H9 (cell line): ENCODE data around the gene PPP4R2. TPM values are rescaled to one million over a fixed set of nuclear protein-coding genes. Genes with fewer than 3 reads are reported as not detected.

Experiments
- DNase-seq: peaks from one replicate; pipeline ENCODE4 v3.0.0-alpha.2; 2017
- H2AFZ ChIP-seq: one replicate; pipeline ENCODE4 v1.6.1; 2013; ENCODE audit warnings: mild to moderate bottlenecking, low read length, control low read depth, moderate library complexity
- H2AK5ac ChIP-seq: 2 replicates; pipeline ENCODE4 v1.6.1; 2013; ENCODE audit warnings: low read length, control low read depth, mixed read lengths; ENCODE audit not compliant: insufficient read length
- H2BK120ac ChIP-seq: one replicate; pipeline ENCODE4 v1.6.1; 2013; ENCODE audit warnings: low read depth, mild to moderate bottlenecking, low read length, control low read depth, inconsistent platforms; ENCODE audit not compliant: poor library complexity, severe bottlenecking
- H2BK12ac ChIP-seq: 2 replicates; pipeline ENCODE4 v1.6.1; 2013; ENCODE audit warnings: low read length, control low read depth, mixed read lengths, low read depth; ENCODE audit not compliant: insufficient read length
- H2BK15ac ChIP-seq: 2 replicates; pipeline ENCODE4 v1.6.1; 2013; ENCODE audit warnings: low read depth, low read length, control low read depth
- H2BK20ac ChIP-seq: one replicate; pipeline ENCODE4 v1.6.1; 2013; ENCODE audit warnings: low read depth, mild to moderate bottlenecking, low read length, control low read depth, inconsistent platforms; ENCODE audit not compliant: poor library complexity, severe bottlenecking
- H2BK5ac ChIP-seq: 2 replicates; pipeline ENCODE4 v1.6.1; 2013; ENCODE audit warnings: low read length, control low read depth, mixed read lengths; ENCODE audit not compliant: insufficient read length
- H3K14ac ChIP-seq: 2 replicates; pipeline ENCODE4 v1.6.1; 2013; ENCODE audit warnings: low read length, control low read depth; ENCODE audit not compliant: insufficient read depth
- H3K18ac ChIP-seq: 2 replicates; pipeline ENCODE4 v1.6.1; 2013; ENCODE audit warnings: low read depth, mild to moderate bottlenecking, mixed read lengths, low read length, control low read depth; ENCODE audit not compliant: insufficient read length
- H3K23ac ChIP-seq: 2 replicates; pipeline ENCODE4 v1.6.1; 2013; ENCODE audit warnings: low read length, control low read depth, mixed read lengths, low read depth; ENCODE audit not compliant: insufficient read length
- H3K23me2 ChIP-seq: 2 replicates; pipeline ENCODE4 v1.6.1; 2013; ENCODE audit warnings: low read depth, mild to moderate bottlenecking, mixed read lengths, low read length, control low read depth; ENCODE audit not compliant: insufficient read length, poor library complexity, severe bottlenecking
- H3K27ac ChIP-seq: 2 replicates; pipeline ENCODE4 v1.5.1; 2013; ENCODE audit warnings: low read length, control low read depth, mixed read lengths, low read depth; ENCODE audit not compliant: insufficient read length
- H3K27me3 ChIP-seq: 2 replicates; pipeline ENCODE4 v1.6.1; 2013; ENCODE audit warnings: low read length, control low read depth, inconsistent platforms; ENCODE audit not compliant: insufficient read depth
- H3K4ac ChIP-seq: 2 replicates; pipeline ENCODE4 v1.6.1; 2013; ENCODE audit warnings: low read depth, mild to moderate bottlenecking, control low read depth, inconsistent platforms, low read length, moderate library complexity
- H3K4me1 ChIP-seq: 2 replicates; pipeline ENCODE4 v1.6.1; 2013; ENCODE audit warnings: low read length, control low read depth, inconsistent platforms; ENCODE audit not compliant: insufficient read depth
- H3K4me2 ChIP-seq: 2 replicates; pipeline ENCODE4 v1.6.1; 2013; ENCODE audit warnings: low read length, control low read depth, mixed read lengths; ENCODE audit not compliant: insufficient read length, insufficient read depth
- H3K56ac ChIP-seq: 2 replicates; pipeline ENCODE4 v1.6.1; 2013; ENCODE audit warnings: low read depth, mild to moderate bottlenecking, mixed read lengths, low read length, control low read depth; ENCODE audit not compliant: insufficient read length
- H3K79me1 ChIP-seq: 2 replicates; pipeline ENCODE4 v1.6.1; 2013; ENCODE audit warnings: low read depth, mild to moderate bottlenecking, moderate library complexity, low read length, control low read depth, inconsistent platforms; ENCODE audit not compliant: insufficient read depth, poor library complexity, severe bottlenecking
- H3K79me2 ChIP-seq: 2 replicates; pipeline ENCODE4 v1.6.1; 2013; ENCODE audit warnings: low read length, control low read depth, inconsistent platforms; ENCODE audit not compliant: insufficient read depth
- H3K9ac ChIP-seq: 2 replicates; pipeline ENCODE4 v1.6.1; 2013; ENCODE audit warnings: low read length, control low read depth, mixed read lengths; ENCODE audit not compliant: insufficient read length; ENCODE audit errors: extremely low read depth
- H3K9me3 ChIP-seq: one replicate; pipeline ENCODE4 v1.6.1; 2013; ENCODE audit warnings: low read depth, low read length, inconsistent platforms; ENCODE audit not compliant: control insufficient read depth
- H3T11ph ChIP-seq: one replicate; pipeline ENCODE4 v1.6.1; 2013; ENCODE audit warnings: mild to moderate bottlenecking, low read length, control low read depth, inconsistent platforms
- H4K20me1 ChIP-seq: one replicate; pipeline ENCODE4 v1.6.1; 2013; ENCODE audit not compliant: control insufficient read depth, insufficient read length, insufficient read depth
- H4K5ac ChIP-seq: 2 replicates; pipeline ENCODE4 v1.6.1; 2013; ENCODE audit warnings: low read depth, mild to moderate bottlenecking, mixed read lengths, low read length, control low read depth; ENCODE audit not compliant: insufficient read length
- H4K8ac ChIP-seq: replicated peaks from 2 replicates; pipeline ENCODE4 v1.6.1; 2013; ENCODE audit warnings: low read length, control low read depth, mixed read lengths, low read depth; ENCODE audit not compliant: insufficient read length
- H4K91ac ChIP-seq: 2 replicates; pipeline ENCODE4 v1.6.1; 2013; ENCODE audit warnings: low read depth, mild to moderate bottlenecking, moderate library complexity, mixed read lengths, low read length, control low read depth; ENCODE audit not compliant: insufficient read length
- H3K27ac Mint-ChIP-seq, 3 experiments: 2 replicates in 2 of 3; 3 replicates in 1 of 3; pipeline ENCODE4 v1.8.0; 2020 to 2021; ENCODE audit warnings: mixed read lengths in 3 of 3, mild to moderate bottlenecking in 1 of 3, moderate library complexity in 1 of 3
- H3K27me3 Mint-ChIP-seq: 2 replicates; pipeline ENCODE4 v1.8.0; 2021; ENCODE audit warnings: low read depth, mild to moderate bottlenecking, moderate library complexity, mixed read lengths
- H3K36me3 Mint-ChIP-seq, 3 experiments: 2 replicates in 2 of 3; 3 replicates in 1 of 3; pipeline ENCODE4 v1.8.0; 2020 to 2021; ENCODE audit warnings: low read depth in 3 of 3, mixed read lengths in 3 of 3; ENCODE audit not compliant: insufficient read depth in 1 of 3
- H3K4me1 Mint-ChIP-seq, 2 experiments: 2 replicates each; pipeline ENCODE4 v1.8.0; 2020; ENCODE audit warnings: mixed read lengths in 2 of 2
- H3K4me3 Mint-ChIP-seq, 2 experiments: 2 replicates in 1 of 2; 3 replicates in 1 of 2; pipeline ENCODE4 v1.8.0; 2020 to 2021; ENCODE audit warnings: mild to moderate bottlenecking in 2 of 2, mixed read lengths in 2 of 2, moderate library complexity in 1 of 2
- H3K9me3 Mint-ChIP-seq, 2 experiments: 2 replicates in 1 of 2; 3 replicates in 1 of 2; pipeline ENCODE4 v1.8.0; 2020; ENCODE audit warnings: mild to moderate bottlenecking in 2 of 2, mixed read lengths in 2 of 2, moderate library complexity in 1 of 2
- CTCF ChIP-seq: fragments of 200-600 bp; sonication (generic); conservative IDR thresholded peaks from 3 replicates; pipeline ENCODE4 v1.8.0; 2021; ENCODE audit warnings: antibody characterized with exemption, mild to moderate bottlenecking
- total RNA-seq: library from RNA; stranded (reverse); gene quantifications from 2 replicates; pipeline ENCODE4 v1.2.1, GENCODE V29; 2021

The PPP4R2 gene
- total RNA-seq, 1 experiment from 2014 or later = 132 TPM

GRCh38 chr3:72964633-72965032 is 32.0 kb upstream of the PPP4R2 start:
- Mint-ChIP-seq H3K4me3 (no peak overlapping the region), H3K4me1 (peaks cover 0 to 2% of the 10 kb centered on the region in 2 experiments; a peak in 1 of 4 replicates), H3K27ac (peak overlapping the region in 1 of 3 experiments; percentile 46; a peak in 1 of 7 replicates), H3K27me3 (no peaks in the 10 kb centered on the region), H3K36me3 (peaks cover 0 to 2% (median 0%) of the 10 kb centered on the region in 3 experiments; a peak in 2 of 7 replicates), H3K9me3 (no peaks in the 10 kb centered on the region)
- Histone ChIP-seq H2BK5ac (no peak overlapping the region), H4K8ac (no peak overlapping the region), H4K5ac (no peak overlapping the region), H2BK15ac (no peak overlapping the region), H3K79me1 (no peaks in the 10 kb centered on the region), H2BK20ac (no peak overlapping the region), H2AK5ac (no peak overlapping the region), H2BK12ac (no peak overlapping the region), H2BK120ac (no peak overlapping the region), H3K79me2 (no peaks in the 10 kb centered on the region), H3K9ac (no peak overlapping the region), H3K23me2 (no peaks in the 10 kb centered on the region), H3K14ac (no peak overlapping the region), H3K27me3 (no peaks in the 10 kb centered on the region), H3T11ph (no peak overlapping the region), H3K27ac (no peak overlapping the region), H4K91ac (no peak overlapping the region), H3K9me3 (no peaks in the 10 kb centered on the region), H3K18ac (no peak overlapping the region), H3K4me1 (no peaks in the 10 kb centered on the region; the same call in 1 of the 2 replicates), H3K56ac (no peak overlapping the region), H3K23ac (no peak overlapping the region), H3K4me2 (no peak overlapping the region), H3K4ac (no peak overlapping the region), H4K20me1 (no peaks in the 10 kb centered on the region), H2AFZ (no peak overlapping the region)
- TF ChIP-seq CTCF = no peak
- no peak for DNase-seq
